NCI-H446 (cell line): ENCODE measurements around the gene PYGM.
"Not testable (repeated sequence)": the region's sequence is repeated elsewhere in the genome, so short reads cannot be mapped to it uniquely, and the experiment has no call there.

Experiments
- DNase-seq, 2 experiments: peaks; one replicate each; lab custom pipeline; 2025; lab: John Stamatoyannopoulos, UW

PYGM gene

GRCh38 chr11:64716473-64717267, 43.1 kb downstream of the PYGM start:
- DNase-seq, result no peak

- no peak for DNase-seq
These were observed 43.9 kb downstream of the PYGM start for GRCh38 chr11:64715756-64716472.

GRCh38 chr11:64715110-64715509, 44.7 kb downstream of the PYGM start:
- DNase-seq, result no peak

GRCh38 chr11:64714666-64715065, 45.1 kb downstream of the PYGM start:
- DNase-seq, result no peak

GRCh38 chr11:64713781-64714363, 45.9 kb downstream of the PYGM start:
- DNase-seq, result no peak

- DNase-seq, result no peak
These were observed 46.6 kb downstream of the PYGM start for GRCh38 chr11:64713016-64713707.

- DNase-seq, result no peak
These were observed 47.3 kb downstream of the PYGM start for GRCh38 chr11:64712430-64713015.

GRCh38 chr11:64711956-64712362, 47.8 kb downstream of the PYGM start:
- no peak for DNase-seq

- no peak for DNase-seq
These were observed 48.4 kb downstream of the PYGM start for GRCh38 chr11:64711138-64711955.

- DNase-seq, result no peak
These were observed 49.2 kb downstream of the PYGM start for GRCh38 chr11:64710418-64711137.

- no peak for DNase-seq
These were observed 54.3 kb downstream of the PYGM start for GRCh38 chr11:64705501-64705900.

- DNase-seq, result no peak
These were observed 56.7 kb downstream of the PYGM start for GRCh38 chr11:64703048-64703447.

- not testable (repeated sequence) for DNase-seq
These were observed 57.8 kb downstream of the PYGM start for GRCh38 chr11:64701956-64702355.

GRCh38 chr11:64698427-64698826, 61.3 kb downstream of the PYGM start:
- DNase-seq, result no peak

GRCh38 chr11:64697663-64698375, 62.0 kb downstream of the PYGM start:
- no peak for DNase-seq
